ENCODE data around the gene OR5M11.
"Not testable (repeated sequence)": the region's sequence is repeated elsewhere in the genome, so short reads cannot be mapped to it uniquely, and the experiment has no call there.

GRCh38 chr11:56592088-56592717 is 49.1 kb upstream of the OR5M11 start:
- not testable (repeated sequence) for TF ChIP-seq CTCF, POLR2A (IDR thresholded peaks at IDR 0.05)
